ENCODE results near the gene SURF2.
"Not testable (repeated sequence)": the region's sequence is repeated elsewhere in the genome, so short reads cannot be mapped to it uniquely, and the experiment has no call there.

Gene SURF2

DNA sequence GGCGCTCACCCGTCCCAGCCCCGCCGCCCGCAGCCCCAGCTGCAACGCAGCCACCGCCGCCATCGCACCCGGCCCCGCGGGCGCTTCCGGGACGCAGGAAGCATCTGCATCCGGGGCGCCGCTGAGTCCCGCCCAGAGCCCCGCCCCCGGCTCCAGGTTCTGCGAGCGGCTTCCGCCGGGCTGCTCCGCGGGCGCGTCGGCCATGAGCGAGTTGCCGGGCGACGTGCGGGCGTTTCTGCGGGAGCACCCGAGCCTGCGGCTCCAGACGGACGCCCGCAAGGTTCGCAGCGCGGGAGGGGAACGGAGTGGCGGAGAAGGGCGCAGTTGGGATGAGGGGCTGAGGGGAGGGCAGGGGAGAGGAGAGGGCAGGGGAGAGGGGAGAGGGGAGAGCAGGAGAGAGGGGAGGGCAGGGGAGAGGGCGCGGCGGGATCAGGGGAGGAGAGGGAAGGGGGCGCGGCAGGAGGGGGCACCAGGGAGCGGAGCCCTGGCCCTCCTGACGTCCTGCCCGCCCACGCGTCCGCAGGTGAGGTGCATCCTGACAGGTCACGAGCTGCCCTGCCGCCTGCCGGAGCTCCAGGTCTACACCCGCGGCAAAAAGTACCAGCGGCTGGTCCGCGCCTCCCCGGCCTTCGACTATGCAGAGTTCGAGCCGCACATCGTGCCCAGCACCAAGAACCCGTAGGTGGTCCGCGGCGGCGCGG lies at the start of gene SURF2, which contains the start of gene SURF1:
Gene SURF2 (plus strand): TSS at position 160 of the 701 bp plus-strand sequence. CDS start 43 bp downstream, at position 203.
Gene SURF1 (minus strand): TSS at position 97 of the 701 bp plus-strand sequence. CDS start 34 bp downstream, at position 63.
- FAIRE-seq = no peak

DNA sequence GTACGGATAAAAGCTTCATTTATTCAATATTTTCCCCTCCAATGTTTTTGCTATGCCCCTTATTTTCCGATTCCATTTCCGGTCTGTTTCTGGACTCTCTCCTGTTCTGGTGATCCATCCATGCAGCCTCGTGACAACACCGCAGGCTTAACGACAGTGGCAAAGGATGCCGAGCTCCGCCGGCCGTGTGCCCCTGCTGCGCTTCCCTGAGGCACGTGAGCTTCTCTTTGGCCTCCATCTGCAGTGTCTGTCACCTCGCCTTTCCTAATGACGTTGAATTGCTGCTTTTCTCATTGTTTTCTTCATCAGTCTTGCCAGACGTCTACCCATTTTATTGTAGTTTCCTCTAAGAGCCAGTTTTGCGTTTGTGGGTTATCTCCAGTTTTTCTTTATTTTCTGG lies 49.0 kb upstream of the SURF2 start:
- FAIRE-seq = no peak

DNA sequence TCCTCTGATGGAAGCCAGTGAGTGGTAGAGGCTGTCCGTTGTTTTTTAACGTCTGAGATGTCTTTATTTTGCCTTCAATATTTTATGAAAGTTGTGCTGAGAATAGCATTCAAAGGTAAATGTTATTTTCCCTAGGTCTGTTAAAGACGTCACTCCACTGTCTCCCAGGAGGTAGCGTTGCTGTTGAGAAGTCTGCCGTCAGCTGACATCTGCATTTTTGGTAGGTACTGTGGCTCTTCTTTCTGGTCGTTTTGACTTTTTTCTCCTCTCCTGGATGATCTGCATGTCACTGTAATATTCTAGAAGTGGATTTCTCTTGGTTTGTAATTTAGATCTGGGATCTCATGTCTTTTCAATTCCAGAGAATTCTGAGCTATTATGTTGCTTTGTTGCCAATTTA lies 46.7 kb upstream of the SURF2 start:
- no peak for FAIRE-seq

DNA sequence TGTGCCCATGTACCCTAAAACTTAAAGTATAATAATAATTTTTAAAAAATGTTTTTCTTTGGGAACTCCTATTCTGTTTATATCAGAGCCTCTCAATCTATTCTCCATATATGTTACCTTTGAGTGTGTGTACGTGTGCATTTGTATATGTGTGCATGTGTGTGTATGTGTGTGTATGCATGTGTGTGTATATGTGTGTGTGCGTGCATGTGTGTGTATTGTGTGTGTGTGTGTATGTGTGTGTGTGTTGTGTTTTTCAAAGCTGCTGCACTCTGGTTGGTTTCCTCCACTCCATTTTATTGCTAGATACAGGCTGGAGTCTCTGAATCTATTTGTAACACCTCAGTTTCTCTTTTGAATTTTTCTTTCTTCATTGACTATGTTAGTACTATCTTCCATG lies 40.4 kb upstream of the SURF2 start:
- FAIRE-seq = no peak

DNA sequence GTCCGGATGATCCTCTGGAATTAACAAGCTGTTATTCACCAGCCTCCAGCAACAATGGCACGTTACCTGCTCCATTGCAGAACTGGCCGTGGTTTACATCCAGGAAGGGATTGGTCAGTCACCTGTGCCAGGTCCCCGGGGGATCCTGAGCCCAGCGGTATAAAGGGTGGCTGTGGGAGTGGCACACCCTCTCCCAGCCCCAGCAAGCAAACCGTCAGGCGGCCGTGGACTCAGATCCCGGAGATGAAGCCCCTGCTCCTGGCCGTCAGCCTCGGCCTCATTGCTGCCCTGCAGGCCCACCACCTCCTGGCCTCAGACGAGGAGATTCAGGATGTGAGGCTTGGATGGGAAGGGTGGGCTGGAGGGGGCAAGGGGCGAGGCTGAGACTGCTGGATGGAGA lies 38.8 kb upstream of the SURF2 start:
- FAIRE-seq = not testable (repeated sequence)

DNA sequence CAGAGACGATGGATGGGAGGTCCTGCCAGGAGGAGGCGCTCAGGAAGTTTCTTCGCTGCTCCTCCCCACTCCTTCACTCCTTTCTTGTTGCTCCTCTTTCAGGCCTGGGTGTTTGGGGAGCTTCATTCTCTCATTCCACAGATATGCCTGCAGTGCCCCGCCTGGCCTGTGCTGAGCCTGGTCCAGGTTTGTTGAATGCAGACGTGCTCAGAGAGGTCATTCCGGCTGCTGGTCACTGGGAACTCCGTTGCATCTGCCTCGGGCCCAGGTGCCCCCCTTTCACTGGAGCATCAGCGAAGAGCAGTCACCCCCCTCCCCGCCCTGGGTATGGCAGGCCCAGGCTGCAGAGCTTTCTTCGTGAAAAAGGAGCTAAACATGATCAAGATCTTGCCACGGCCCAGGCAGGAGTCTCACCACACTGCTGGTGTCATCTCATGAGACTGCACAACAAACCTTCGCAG lies 35.9 kb upstream of the SURF2 start:
- FAIRE-seq = no peak

DNA sequence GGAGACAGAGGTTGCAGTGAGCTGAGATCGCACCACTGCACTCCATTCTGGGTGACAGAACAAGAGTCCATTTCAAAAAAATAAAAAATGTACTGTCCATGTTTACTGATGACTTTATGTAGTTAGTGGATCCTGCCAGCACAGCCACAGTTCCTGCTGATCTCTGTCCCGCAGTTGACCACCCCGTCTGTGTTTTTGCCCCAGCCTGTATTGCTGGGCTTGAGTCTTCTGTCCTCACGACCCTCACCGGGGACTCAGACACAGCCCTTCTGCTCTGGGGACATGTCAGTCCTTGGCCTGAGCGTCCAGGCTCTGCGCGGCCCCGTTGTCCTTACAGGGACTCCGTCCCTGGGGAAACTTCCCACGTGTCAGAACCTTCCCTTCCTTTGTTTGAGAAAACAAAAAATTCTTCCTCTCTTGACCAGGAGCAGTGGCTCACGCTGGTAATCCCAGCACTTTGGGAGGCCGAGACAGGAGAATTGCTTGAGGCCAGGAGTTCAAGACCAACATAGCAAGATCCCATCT lies 34.9 kb upstream of the SURF2 start:
- FAIRE-seq = no peak

DNA sequence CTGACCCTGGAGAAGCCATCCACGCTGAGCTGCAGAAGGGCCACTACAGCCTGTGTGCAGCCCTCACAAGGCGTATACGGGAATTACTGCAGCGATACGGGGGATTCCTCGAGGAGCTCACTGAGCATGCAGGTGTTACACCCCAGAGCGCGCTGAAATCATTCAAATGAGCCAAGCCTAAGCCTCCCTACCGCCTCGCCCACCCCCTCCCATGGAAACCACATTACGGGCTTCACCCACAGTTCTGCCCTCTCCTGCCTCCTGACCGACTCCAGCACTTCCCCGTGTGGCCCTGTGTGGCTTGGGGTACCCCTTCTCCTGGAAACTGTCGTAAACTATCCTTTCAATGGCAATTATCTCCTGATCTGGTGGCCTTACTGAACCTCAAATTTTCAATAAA lies 33.6 kb upstream of the SURF2 start:
- FAIRE-seq = no peak

DNA sequence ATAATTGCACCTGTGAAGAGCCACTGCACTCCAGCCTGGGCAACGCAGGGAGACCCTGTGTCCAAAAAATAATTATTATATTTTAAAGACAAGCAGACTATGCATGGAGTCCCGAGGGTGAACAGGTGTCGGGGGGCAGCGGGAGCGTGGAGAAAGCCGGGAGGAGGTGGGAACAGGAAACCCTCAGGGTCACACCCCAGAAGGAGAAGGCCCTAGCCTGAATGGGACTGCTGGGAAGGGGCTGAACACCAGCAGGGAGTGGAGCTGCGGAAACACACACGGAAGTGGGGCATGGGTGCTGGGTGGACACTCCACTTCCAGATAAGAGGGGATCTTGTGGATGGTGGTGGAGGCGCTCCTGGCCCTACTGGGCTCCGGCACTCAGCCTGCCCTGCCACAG lies 33.1 kb upstream of the SURF2 start:
- no peak for FAIRE-seq

DNA sequence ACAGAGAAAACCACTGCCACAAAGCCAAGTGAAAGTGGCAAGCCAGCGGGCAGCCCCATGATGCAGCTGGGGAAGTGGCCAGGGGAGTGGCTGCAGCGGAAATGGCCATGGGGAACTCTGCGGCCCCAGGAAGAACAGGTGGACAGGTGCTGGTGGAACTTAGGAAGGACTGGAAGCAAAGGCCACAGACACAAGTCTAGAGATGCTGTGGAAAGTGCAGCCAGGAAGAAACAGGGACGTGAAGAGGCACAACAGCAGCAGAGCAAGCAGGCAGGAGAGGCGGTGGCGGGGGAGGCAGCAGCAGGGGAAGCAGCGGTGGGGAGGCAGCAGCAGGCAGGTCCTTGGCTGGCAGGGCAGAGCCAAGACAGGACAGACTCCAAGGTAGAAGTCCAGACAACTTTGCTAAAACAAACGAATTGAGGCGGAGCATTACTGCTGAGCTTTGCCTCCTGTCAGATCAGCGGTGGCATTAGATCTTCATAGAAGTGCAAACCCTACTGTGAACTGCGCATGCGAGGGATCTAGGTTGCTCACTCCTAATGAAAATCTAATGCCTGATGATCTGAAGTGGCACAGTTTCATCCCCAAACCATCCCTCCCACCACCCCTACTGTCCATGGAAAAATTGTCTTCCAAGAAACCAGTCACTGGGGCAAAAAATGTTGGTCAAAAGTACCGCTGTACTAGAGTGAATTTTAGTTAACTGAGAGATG lies 32.2 kb upstream of the SURF2 start:
- no peak for FAIRE-seq

DNA sequence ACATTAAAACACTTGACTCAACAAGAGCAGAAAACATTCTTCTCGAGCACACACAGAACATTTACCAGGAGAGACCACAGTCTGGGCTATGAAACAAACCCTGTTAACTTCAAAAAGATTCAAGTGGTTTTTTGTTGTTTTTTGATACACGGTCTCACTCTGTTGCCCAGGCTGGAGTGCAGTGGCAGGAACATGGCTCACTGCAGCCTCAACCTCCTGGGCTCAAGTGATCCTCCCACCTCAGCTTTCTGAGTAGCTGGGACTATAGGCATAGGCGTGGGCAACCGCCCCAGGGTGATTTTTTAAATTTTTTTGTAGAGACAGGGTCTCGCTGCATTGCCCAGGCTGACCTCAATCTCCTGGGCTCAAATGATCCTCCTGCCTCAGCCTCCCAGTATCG lies 29.3 kb upstream of the SURF2 start:
- not testable (repeated sequence) for FAIRE-seq

DNA sequence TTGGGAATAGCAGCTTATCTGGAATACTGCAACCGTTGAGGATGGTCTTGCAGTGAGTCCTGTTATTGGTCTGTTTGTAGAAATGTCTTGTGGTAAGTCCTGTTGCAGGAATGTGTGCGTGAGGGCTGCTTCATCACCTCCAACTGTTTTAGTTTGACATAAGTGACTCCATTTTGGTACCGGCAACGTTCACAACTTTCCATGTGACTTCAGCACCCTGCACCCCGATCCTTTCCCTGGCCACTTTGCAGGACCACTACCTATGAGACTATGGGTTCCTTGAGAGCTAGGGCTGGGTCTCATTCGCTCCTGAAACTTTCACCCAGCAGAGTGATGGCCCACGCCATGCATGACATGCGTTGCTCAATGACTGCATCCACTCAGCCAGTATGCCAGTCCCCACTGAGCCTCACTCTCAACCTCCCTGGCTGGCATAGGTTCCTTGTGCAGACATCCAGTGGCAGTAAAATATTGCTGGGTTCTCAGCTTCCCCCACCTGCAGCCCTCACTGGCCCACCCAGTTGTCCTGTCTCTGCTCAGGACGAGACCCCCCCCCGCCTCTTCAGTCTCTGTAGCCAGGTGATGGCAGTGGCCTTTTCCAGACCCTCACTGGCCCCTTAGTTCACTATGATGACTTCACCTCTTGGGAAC lies 28.4 kb upstream of the SURF2 start:
- no peak for FAIRE-seq

DNA sequence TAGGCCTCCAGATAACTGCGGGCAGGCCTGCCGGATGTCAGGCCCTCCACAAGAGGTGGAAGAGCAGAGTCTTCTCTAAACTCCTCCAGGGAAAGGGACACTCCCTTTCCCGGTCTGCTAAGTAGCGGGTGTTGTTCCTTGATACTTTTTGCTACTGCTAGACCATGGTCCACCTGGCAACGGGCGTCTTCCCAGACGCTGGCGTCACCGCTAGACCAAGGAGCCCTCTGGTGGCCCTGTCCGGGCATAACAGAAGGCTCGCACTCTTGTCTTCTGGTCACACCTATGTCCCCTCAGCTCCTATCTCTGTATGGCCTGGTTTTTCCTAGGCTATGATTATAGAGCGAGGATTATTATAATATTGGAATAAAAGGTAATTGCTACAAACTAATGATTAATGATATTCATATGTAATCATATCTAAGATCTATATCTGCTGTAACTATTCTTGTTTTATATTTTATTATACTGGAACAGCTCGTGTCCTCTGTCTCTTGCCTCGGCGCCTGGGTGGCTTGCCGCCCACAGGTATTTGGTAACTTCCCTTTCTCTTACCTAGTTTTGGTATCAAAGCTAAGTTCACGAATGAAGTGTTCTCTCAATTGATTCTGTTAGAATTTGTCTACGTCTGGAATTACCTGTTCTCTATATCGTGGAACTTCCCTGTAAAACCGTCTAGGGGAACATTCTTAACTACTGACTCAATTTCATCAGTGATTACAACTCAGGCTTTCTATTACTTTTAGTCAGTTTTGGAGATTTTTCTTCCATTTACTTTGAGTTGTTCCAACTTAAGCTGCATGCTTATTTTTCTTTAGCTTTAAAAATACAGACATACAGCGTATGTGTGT lies 26.8 kb upstream of the SURF2 start:
- FAIRE-seq = not testable (repeated sequence)

DNA sequence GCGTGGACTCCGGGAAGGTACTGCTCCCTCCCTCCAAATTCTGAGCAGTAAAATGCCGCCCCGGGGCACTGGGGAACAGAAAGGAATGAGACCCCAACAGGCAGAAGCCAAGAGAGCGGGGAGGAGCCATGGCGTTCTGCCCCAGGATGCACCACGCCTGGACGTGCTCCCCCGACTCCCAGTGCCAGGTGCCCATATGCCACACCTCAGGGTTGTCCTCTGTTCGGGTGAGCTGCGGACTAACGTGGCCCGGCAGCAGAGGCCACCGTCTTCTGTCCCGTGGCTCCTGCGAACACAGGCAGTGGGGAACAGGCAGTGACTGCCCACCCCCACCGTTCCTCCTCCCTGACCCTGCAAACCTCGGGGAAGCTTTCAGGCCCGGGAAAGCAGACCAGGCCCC lies 25.1 kb upstream of the SURF2 start:
- FAIRE-seq = no peak

DNA sequence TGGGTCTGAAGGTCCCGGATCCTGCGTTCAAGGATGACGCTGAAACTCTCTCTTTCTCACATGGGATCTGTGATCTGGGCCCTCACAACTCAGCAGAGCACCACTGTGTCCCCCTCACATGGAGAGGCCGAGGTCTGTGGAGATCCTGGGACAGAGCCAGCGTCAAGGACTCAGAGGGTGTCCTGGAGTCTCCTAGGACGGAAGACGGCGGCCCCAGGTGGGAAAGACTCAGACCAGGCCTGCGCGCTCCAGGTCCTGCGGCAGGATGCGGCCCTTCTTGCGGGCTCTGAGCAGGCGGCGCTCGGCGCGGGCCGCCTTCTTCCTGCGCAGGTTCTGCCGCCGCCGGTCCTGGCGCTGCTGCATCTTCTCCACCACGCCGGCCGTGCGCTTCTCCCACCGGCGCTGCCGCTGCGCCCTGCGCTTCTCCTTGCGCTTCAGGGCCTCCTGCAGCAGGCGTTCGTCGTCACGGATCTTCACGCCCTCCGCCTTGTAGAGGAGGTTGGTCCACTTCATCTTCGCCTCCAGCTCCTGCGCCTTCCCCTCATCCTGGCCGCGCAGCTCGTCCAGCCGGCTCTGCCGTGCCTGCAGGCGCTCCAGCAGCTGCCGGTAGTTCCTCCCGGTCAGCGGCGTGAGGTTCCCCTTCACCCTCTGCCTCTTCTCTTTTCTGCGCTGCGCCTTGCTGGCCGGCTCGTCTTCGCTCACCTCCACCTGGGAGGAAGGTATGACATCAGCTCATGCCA lies 24.5 kb upstream of the SURF2 start:
- FAIRE-seq = no peak

DNA sequence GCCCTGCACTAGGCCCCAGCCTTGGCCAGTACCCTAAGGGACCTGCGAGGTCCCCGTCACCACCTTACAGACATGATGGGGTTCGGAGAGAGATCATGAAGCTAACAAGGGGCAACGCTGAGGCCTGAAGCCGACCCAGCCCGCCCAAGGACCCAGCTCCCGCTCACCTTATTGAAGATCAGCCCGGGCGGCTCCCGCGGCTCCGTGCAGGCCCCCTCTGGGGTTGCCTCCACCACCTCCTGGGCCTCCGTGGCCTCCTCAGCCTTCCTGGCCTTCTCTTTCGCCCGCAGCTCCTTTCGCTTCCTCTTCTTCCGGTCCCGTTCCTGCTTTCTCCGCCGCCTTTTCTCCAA lies 24.0 kb upstream of the SURF2 start:
- FAIRE-seq = no peak

DNA sequence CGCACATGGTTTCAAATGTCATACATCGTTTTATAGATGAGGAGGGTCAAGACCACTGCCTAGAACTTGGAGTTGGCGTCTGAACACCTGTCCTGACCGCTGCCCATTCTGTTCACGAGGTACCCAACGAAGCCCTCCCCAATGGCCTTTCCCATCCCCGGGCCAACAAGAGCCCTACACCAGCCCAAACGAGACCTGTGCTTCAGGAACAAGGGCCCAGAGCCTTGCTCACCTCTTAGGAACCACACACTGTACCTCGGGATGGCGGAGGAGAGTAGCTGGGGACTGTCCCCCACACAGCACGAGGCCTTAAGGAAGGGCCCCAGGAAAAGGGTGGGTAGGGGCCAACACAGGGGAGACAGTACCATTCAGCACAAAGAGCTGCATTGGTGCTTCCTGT lies 23.3 kb upstream of the SURF2 start:
- no peak for FAIRE-seq

DNA sequence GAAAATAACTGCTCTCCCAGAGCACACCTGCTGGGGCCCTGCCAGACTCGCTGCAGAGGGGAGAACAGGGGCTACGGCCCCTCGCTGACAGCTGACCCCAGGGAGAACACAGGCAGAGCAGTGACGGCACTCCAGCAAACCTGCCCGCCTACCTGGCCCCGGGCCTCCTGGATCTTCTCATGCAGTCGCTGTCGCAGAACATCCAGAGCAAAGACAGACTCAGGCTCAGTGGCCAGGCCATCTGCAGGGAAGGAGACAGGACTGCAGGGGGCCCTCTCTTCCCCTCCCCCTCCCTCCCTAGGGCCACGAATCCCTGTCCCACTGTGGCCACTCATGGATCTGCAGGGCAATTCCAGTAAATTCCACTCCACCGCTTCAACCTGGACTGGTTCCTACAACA lies 22.8 kb upstream of the SURF2 start:
- FAIRE-seq = no peak

DNA sequence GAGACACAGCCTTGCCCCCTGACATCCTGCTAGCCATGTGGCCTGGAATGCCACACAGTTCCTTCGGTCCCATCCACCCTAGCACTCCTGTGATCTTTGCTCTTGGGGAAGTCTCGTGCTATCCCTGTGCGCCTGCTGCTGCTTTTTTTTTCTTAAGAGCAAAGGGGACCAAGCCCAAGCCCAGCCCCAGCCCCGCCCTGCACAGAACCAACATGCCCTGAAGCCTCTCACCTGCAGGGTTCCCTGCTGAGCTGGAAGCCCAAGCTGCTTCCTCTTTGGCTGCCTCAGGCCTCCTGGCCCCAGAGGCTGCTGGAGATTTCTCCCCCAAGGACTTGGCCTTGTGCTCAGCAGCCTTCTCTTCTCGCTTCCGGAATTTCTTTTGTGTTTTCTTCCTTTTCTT lies 22.2 kb upstream of the SURF2 start:
- FAIRE-seq = no peak

DNA sequence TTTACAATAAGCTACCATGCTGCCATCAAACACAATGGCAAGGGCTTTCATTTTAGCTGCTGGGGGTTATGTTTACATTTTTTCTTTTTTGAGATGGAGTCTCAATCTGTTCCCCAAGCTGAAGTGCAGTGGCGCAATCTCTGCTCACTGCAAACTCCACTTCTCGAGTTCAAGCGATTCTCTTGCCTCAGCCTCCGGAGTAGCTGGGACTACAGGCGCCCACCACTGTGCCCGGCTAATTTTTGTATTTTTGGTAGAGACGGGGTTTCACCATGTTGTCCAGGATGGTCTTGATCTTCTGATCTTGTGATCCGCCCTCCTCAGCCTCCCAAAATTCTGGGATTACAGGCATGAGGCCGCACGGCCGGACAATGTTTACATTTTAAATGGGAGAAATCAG lies 21.5 kb upstream of the SURF2 start:
- not testable (repeated sequence) for FAIRE-seq

DNA sequence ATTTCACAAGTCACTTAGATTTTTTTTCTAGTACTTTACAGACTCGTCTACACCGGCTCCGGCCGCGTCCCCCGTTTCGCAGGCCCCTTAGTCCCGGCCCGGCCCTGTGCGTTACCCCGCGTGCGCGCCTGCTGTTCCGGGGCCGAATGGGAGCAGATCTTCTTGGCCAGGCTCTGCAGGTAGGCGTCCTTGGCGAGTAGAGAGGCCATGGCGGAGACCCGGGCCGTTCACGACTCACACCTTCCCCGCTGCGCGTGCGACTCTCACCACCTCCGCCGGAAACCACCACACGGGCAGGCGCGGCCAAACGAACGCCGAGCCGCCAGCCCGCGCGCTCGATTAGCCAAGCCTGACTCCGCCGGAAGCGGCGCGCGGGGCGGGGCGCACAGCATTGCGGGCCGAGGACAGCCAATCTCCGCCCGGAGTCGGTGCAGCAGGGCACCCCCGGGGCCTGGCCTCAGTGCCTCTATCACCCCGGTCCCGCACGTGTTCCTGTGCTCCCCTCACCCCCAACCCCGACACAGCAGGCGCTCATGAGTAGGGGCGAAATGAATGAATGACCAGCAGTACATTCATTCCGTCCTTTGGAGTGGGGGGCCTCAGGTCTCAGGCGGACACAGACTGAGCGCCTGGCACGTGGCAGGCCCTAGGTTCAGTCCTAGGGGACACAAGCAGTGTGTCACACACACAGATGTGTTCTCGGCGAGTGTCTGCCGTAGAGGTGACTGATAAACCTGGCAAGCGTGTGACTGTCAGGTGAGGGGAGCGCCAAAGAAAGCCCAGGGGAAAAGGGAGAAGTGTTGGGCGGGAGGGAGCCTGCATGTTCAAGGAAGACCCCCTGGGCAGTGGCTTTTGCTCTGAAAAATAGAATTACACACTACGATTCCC lies 20.2 kb upstream of the SURF2 start, which contains the start of gene SURF6:
Gene SURF6 (minus strand): TSS at position 265 of the 888 bp plus-strand sequence. CDS start 56 bp downstream, at position 209.
- FAIRE-seq = no peak

All from islet of Langerhans (tissue), 1 donor.